Midbrain (tissue), 1 donor: Measurements from ENCODE around the gene CMTM8.

Source experiments
- DNase-seq: peaks from one replicate; lab custom pipeline; 2025; lab: John Stamatoyannopoulos, UW

Gene CMTM8

DNA sequence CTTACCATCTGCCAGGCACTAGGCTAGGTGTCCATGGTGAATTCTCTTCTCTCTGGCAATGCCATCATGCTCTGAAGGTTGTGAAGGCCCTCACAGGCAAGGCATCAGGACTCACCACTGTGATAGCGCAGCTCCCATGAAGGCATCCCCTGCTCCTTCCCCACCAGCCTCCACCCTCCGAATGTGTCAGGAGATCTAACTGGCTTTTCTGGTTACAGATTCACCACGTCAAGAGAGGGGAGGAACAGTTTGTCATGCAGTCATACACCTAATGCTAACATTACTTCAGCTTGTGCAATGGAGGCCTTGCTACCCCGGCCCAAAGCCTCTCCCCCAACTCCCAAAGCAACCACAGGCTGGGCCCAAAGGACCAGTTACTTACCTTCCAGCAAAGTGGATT lies 8.9 kb upstream of the CMTM8 start:
- no peak for DNase-seq

DNA sequence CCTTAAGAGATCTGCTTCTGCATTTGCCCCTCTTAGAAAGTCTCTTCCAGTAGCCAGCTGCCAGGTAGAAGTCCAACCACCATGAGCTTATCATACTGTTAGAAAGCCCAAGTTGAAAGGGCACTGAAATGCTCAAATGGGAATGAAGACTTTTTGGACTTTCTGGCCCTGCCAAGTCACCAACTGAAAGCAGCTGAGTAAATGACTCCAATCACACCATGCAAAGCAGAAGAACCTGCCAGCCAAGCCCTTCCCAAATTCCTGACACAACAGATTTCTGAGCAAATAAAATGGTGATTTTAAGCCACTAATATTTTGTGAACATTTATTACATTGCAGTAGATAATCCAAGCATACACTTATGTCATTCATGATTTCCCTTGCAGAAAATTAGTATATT lies 2.1 kb upstream of the CMTM8 start:
- DNase-seq, result no peak

DNA sequence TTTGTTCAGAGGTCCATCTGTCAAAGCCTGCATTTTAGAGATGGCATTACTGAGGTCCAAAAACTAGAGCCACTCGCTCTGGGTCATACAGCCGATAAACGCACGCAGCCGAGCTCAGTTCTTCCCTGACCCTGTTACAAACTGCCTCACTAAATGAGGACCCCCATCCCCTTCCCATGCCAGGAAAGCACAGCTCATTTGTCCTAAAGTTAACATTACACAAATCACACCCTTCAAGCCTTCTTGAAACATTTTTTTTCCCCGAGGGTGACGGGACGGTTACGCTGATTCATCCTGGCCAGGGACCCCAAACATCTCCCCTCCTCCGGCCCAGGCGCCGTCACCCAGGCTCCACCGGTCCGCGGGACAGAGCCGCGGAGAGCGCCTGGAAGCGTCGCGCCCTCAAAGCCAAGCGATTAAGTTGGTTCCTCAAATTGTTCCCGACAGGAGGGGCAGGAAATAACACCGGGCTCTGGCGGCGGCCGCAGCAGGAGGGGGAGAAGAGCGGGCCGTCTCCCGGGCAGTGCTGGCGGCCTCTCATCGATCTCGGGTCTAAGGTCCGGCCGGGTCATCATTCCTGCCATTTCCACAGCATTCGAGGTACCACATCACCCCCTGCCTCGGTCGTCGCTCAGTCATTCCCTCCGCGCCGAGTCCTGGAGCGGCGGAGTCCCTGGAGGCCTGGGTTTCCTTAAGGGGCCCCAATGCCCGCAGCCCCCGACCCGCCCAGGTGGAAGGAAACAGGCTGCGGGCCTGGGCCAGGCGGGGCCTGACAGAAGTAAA lies 619 bp upstream of the CMTM8 start:
- no peak for DNase-seq

DNA sequence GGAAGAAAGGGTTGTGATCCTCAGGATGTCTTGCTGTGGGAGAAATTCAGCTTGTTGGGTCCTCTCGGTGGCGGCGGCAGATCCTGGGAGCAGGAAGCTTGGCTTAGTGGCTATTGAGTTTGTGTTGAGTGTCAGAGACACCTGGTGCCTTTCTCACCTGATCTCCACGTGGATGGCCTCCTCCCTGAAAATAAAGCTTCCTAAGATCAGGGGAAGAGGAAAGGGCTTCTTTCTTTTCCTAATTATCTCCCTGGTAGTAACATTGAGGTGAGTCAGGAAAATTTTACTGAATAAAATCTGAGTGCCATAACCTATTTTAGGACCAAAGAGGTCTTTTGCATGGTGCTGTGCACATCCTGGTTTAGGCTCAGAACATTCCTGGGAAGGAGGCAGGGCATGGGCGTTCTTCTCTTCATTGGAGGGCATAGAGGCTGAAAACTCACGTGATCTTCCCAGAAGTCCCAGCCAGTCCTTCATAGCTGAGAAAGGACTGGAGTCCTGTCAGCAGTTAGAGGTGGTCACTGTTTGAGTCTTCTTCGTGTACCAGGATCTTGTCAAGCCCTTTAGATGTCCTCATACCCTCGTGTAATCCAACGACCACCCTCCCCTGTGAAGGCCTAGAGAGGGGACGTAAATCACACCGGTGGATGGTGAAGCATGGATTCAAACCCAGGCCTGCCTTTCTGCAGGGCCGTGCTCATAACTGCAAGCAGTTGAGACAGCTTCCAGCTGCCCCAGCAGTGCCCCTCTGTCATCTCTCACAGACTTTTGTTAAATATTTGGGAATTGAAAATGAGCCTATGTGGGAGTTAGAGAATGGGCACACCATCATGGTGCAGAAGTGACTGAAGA lies 1.1 kb downstream of the CMTM8 start:
- DNase-seq, result no peak

DNA sequence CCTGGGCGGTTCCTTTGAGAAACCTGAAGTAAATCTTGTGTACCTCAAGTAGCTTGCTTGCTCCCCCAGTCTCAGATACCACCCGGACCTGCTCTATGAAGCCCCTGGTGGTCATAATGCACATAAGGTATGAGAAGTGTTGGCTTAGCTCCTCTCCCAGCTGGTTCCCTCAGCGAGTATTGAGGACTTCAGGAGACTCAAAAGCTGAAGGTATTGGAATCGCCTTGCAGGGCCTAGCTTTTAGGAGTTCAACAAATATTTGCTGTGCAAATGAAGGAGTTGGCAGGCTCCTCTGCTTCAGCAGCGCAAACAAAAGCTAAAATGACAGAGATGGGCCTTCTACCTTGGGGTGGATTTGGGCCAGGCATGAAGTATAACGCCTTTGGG lies 1.7 kb downstream of the CMTM8 start:
- no peak for DNase-seq

DNA sequence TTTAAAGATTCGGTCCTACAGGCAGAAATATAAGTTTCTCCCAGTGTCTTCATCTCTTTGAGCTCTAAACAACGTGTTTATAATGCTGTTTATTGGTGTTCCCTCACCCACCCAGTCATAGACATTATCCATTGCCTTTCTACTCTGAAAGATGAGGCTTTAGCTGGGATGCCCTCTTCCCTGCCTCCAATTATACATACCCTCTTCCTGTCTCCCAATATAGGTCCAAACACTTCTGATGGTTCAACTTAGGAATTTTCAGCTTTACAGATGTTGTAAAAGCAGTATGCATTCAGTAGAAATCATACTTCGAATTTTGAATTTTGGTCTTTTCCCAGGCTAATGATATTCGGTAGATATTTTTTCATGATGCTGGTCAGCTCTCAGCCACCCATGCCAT lies 2.6 kb downstream of the CMTM8 start:
- DNase-seq, result no peak

DNA sequence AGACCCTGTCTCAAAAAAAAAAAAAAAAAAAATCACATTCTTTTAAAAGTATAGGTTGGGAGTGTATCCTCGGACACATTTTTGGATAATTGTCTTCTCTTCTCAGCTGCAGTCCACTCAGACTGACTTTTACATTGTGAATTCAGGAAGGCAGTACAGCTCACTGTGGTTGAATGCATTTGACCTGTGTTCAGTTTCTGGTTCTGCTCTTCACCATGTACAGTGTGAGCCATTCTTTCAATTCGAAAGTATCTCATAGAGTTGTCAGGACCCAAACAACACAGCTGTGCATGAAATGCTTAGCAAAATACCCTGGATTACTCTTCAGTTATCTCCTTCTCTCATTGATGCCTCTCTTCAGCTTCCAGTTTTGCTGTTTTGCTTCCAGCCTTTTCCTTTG lies 5.0 kb downstream of the CMTM8 start:
- no peak for DNase-seq

DNA sequence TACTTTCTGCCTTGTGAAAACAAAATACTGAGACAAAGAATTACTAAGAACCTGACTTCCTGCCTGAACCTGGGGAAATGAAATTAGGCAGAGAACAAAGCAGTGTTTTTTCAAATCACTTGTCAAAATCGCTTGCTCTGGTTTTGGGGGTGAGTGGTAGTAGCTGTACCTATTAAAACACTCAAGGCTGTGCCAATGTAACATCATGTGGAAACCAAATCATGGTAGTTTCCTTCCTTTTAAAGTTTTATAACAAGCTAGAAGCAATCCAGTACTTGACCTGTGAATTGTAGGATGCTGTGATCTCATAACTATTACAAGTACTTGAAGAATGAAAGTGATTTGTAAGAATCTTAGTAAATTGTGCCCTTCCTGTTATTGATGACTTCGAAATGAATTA lies 6.7 kb downstream of the CMTM8 start:
- no peak for DNase-seq

DNA sequence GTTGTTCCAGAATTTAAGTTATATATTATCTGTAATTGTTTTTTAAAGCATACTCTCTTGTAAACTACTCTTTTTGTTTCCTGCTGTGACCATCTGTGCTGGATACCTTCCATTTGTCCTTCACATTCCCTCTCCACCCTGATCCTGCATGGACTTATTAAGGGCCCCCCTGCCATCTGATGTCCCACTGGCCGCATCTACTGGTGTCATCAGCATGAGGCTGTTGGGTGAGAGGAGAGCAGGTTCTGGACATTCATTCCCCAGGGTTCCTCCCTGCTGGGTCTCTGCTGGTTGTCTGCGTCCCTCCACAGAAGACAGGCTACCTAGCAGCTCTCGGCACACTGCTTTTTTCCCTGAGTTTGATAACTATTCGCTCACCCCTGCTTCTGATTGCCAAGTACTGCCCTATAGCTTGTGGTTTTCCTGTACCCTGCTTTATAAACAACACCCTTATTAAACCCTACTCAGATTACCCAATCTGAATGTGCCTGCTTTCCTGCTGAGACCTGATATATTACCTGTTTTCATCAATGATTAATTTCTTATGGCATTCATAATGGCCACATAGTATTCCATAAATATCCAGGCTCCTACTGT lies 7.7 kb downstream of the CMTM8 start:
- DNase-seq, result no peak

DNA sequence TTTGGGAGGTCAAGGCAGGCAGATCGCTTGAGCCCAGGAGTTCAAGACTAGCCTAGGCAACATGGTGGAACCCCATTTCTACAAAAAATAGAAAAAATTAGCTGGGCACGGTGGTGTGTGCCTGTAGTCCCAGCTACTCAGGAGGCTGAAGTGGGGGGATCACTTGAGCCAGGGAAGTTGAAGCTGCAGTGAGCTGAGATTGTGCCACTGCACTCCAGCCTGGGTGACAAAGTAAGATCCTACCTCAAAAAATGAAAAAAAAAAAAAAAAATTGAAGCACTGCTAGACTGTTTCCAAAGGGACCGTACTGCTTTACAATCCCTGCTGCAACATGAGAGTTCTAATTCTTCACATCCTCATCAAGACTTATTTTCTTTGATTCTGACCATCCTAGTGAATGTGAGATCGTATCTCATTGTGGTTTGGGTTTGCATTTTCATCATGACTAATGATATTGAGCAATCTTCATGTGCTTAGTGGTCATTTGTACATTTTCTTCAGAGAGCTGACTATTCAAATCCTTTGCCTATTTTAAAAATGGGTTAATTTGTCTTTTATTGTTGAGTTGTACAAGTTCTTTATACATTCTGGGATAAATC lies 10.8 kb downstream of the CMTM8 start:
- no peak for DNase-seq

DNA sequence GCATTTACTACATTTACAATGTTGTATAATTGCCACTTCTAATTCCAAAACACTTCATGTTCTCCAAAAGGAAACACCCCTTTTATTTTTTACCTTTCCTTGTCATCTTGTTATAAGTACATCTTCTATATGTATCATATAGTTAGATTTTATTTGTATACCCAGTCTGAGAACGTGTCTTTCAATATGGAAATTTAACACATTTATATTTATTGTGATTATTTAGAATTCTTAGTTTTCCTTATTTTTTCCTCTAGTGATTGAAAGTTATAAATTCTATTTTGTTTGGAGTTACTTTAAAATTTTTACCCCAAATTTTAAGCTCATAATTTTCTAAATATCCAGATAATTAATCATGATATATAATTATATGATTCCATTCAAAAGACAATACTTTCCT lies 15.8 kb downstream of the CMTM8 start:
- no peak for DNase-seq

DNA sequence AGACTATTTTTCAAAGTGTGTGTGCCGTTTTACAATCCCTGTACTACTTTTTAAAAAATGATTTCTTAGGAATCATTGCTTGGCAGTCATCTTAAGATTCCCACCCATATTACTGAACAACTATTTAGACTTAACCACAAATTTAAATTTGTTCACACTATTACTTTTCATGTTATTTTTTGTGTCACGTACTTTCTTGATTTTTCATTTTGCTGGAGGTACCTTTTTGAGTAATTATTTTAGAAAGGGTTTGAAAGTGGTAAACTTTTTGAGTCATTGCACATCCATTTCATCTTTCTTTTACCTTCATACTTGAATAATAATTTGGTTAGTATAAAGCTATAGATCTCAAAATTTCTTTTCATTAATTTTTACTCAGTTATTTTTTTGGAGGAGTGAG lies 16.9 kb downstream of the CMTM8 start:
- no peak for DNase-seq

DNA sequence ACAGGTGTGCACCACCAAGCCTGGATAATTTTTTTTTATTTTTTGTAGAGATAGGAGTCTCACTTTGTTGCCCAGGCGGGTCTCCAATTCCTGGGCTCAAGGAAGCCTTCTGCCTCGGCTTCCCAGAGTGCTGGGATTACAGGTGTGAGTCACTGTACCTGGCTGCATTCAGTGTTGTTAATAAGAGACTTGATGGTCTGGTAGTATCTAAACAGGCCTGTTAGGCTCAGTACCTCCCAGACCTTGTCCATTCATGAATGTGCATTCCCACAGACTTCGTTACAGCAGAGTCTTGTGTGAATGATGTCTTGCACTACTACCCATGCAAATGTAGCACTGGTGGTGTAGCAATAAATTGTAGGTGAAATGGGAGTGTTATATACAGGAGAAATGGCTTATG lies 17.7 kb downstream of the CMTM8 start:
- DNase-seq, result no peak

DNA sequence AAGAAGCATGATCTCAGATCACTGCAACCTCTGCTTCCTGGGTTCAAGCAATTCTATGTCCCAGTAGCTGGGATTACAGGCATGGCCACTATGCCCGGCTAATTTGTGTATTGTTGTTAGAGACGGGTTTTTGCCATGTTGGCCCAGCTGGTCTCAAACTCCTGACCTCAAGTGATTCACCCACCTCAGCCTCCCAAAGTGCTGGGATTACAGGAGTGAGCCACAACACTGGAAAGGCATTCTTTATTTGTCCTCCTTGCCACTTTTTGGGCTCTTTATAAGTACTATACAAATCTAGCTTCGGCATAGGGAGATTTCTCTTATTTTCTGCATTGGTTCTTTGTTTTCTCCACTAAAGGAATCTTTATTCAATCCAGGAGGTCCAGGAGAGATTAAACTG lies 18.6 kb downstream of the CMTM8 start:
- DNase-seq, result no peak

DNA sequence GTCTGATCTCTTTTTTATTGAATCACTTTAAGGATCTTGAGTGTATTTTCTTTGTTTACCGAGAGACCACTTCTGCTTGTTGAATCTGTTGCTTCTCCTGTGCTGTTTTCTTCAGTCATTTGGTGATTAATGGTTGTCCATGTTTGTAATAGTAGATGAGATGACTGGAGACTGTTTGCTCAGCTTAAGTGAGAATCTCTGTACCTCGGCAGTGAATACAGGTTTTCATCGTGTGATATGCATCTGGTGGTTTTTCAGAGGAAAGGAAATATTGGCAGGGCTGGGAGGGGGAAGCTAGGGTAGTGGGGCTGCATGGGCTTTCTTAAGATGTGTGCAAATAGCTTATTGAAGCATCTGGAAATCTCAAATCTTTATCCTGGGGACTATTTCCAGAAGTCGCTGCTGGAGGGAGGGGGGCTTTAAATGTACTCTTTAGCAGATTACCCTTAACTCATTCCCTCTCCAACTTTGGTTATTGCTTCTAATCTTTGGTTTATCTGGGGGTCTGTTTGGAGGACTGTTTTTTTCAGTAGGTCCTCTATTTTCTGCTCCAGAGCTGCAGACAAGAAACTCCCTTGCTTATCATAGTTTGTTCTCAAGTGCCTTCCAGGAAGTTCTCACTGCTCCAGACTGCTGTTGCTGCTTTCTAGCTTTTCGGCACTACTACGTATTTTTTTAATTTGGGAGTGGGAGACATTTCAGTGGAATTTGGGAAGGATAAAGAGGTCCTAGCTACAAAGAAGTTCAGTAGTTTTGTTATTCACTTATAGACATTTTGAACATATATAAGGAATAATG lies 19.4 kb downstream of the CMTM8 start:
- no peak for DNase-seq

DNA sequence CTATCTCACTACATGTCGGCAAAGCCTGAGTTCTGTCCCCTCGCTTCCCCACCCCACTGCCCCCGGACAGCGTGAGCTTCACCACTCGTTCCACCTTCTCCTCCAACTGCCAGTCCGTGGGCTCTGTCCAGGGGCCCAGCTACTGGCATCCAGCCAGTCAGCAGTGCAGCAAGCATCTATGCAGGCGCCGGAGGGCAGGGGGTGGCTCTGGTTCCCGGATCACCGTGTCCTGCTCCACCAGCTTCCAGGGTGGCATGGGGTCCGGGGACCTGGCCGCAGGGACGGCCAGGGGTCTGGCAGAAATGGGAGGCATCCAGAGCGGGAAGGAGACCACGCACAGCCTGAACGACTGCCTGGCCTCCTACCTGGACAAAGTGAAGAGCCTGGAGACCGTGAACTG lies 20.4 kb downstream of the CMTM8 start:
- DNase-seq, result no peak

DNA sequence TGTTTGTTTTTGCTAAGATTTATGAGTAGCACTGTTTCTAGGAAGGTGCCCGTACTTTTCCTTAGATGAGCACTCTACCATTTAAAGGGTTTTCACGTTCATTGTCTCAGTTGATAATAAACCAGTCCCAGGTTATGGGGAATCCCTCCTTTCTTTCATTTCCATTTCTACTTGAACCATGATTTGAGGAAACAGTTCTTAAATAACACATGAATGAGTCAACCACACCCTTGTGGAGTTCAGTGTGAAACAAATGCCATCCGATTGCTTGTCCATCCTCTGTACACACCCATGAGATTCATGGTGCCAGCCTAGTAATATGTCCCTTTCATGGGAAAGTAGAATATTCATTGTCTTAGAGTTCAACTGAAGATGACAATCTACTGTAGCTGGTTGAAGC lies 23.1 kb downstream of the CMTM8 start:
- DNase-seq, result no peak

DNA sequence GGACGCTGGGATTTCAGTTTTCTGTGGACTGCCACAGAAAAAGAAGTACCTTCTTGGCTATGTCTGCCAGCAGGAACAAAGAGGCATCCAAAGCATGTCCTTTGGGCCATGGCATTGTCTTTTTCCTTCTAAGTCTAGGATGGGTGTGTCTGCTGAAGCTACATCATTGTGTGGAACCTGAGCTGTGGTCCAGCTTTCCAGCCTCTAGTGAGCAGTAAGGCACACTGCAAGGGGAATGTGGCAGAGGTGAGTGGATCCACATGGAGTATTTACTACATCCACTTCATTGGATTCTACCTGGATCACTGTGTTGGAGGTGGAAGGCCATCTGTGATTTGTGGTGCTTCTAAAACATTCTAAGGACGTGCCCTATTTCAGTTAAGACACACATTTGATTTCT lies 23.7 kb downstream of the CMTM8 start:
- DNase-seq, result no peak

DNA sequence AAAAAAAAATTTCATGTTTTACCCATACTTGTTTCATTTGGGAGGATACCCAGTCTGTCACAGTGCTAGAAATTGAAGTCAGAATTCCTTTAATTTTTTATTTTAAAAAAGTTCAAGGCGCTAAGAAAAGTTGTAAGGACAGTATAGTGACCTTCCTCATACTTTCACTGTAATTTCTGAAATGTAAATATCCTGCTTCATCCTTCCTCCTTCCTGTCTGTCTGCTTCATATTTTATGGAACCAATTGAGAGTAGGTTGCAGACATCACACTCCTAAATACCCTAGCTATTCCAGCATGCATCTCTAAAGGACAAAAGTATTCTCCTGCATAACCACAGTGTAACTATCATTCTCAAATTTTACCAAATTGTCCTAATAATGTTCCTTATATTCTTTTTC lies 35.8 kb downstream of the CMTM8 start:
- DNase-seq, result no peak

DNA sequence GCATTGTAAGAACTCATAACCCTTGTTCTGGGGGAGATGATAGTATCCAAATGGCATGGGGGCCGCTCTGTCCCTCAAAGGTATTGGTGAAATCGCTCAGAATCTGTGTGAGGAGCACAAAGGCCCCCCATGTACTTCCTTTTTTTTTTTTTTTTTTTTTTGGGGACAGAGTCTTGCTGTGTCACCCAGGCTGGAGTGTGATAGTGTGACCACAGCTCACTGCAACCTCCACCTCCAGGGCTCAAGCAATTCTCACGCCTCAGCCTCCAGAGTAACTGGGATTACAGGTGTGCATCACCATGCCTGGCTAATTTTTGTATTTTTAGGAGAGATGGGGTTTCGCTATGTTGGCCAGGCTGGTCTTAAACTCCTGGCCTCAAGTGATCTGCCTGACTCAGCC lies 37.0 kb downstream of the CMTM8 start:
- no peak for DNase-seq

DNA sequence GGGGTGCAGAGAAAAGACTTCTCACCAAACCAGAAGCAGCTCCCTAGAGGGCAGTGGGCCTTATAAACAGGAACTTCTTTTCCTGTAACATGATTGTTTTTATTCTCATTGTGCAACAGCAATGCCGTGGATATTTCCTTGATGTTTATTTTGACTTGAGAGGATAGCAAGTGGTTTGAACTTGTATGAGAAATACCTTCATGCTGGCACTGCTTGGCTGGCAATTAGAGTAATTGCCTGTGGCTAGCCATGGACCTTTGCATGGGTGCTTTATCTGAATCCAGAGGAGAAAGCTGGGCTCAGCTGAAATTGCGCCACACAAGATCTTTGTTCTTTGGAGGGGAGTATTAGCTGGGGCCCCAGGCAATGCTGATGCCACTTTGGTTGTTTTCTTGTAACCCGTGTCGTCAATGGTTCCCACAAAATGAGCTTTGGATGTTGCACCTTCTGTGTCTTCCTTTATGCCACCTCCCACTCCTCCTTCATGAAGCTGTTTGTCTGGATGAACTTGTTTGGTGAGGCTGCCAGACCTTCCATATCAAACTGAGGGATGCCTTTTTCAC lies 37.9 kb downstream of the CMTM8 start:
- DNase-seq, result no peak

DNA sequence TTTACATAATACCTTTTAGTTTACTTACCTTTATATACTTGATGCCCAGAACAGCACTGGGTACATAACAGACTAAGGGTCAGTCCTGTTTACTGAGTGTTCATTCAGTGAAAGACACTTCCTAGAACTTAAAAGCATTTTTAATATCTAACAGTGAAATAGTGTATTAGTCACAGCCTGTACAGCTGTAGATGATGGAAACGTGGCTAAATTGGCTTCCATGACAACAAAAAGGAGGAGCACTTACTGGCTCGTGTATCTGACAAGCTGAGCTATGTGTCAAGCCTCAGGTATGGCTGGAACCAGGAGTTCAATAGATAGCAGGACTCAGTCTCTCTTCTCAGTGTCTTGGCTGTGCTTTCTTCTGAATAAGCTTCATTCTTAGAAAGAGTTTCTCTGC lies 40.2 kb downstream of the CMTM8 start:
- no peak for DNase-seq
